Urinary bladder (tissue), 4 donors: ENCODE results near the gene KLHL11. TPM values are rescaled to one million over a fixed set of nuclear protein-coding genes. Genes with fewer than 3 reads are reported as not detected.
"Not testable (repeated sequence)": the region's sequence is repeated elsewhere in the genome, so short reads cannot be mapped to it uniquely, and the experiment has no call there.

Source experiments
- DNase-seq: peaks from one replicate; pipeline ENCODE4 v3.0.0-alpha.2; 2015; ENCODE audit errors: extremely low spot score
- H3K27ac ChIP-seq: one replicate; pipeline ENCODE4 v1.5.1; 2013; ENCODE audit warnings: low read depth, mild to moderate bottlenecking, moderate library complexity
- H3K36me3 ChIP-seq: one replicate; pipeline ENCODE4 v1.6.1; 2013; ENCODE audit warnings: mild to moderate bottlenecking, moderate library complexity; ENCODE audit not compliant: insufficient read depth
- H3K4me1 ChIP-seq: one replicate; pipeline ENCODE4 v1.6.1; 2013; ENCODE audit warnings: mild to moderate bottlenecking, moderate library complexity; ENCODE audit not compliant: insufficient read depth
- H3K4me3 ChIP-seq: one replicate; pipeline ENCODE4 v1.5.1; 2013; ENCODE audit warnings: low read depth, low read length
- WGBS: extraction: QIAGEN DNeasy Blood & Tissue Kit; methylation state at CpG from one replicate; pipeline ENCODE4 v1.1.7; 2013; 5-methylcytosine and 5-hydroxymethylcytosine counted together
- polyA plus RNA-seq: library from polyadenylated mRNA; stranded (reverse); fragments of 200-250 nt; gene quantifications from one replicate; pipeline ENCODE4 v1.2.3, GENCODE V29; 2013
- total RNA-seq: library from RNA; depleted of rRNA; stranded (reverse); fragments of >200 nt; gene quantifications from one replicate; pipeline ENCODE4 v1.2.3, GENCODE V29; 2014
- donor health status: healthy with polysubstance abuse.
- donor health status: healthy.

Gene KLHL11
- total and polyA plus RNA-seq, 2 donors: 3.8 to 35.0 TPM

- no peak for DNase-seq
- WGBS: 83% methylated on average over 7 of the region's 7 CpGs
- Histone ChIP-seq H3K4me1 (no peaks in the 10 kb centered on the region), H3K4me3 (no peak overlapping the region), H3K27ac (no peak overlapping the region), H3K36me3 (peaks cover 1% of the 10 kb centered on the region)
Observed at GRCh38 chr17:41870627-41871026, 5.4 kb upstream of the KLHL11 start.

- Histone ChIP-seq H3K36me3 (peaks cover 1% of the 10 kb centered on the region), H3K27ac (no peak overlapping the region), H3K4me3 (no peak overlapping the region), H3K4me1 (no peaks in the 10 kb centered on the region)
- no peak for DNase-seq
- WGBS: 79% methylated on average over 2 of the region's 2 CpGs
Observed at GRCh38 chr17:41870097-41870496, 4.9 kb upstream of the KLHL11 start.

- no peak for DNase-seq
- H3K27ac ChIP-seq: no peak overlapping the region
- H3K4me1 ChIP-seq: no peaks in the 10 kb centered on the region
- 71% methylated on average over 9 of the region's 9 CpGs for WGBS
- H3K36me3 ChIP-seq: peaks cover 1% of the 10 kb centered on the region
- H3K4me3 ChIP-seq: no peak overlapping the region
Observed at GRCh38 chr17:41869426-41869825, 4.2 kb upstream of the KLHL11 start.

- Histone ChIP-seq H3K4me3 (no peak overlapping the region), H3K36me3 (peaks cover 1% of the 10 kb centered on the region), H3K27ac (no peak overlapping the region), H3K4me1 (no peaks in the 10 kb centered on the region)
- 77% methylated on average over 3 of the region's 3 CpGs for WGBS
- no peak for DNase-seq
Observed at GRCh38 chr17:41868568-41868967, 3.3 kb upstream of the KLHL11 start.

- no peak overlapping the region for H3K27ac ChIP-seq
- H3K4me3 ChIP-seq: peak overlapping the region; percentile 87
- peak; percentile 23 for DNase-seq
- WGBS: under 1% methylated on average over 10 of the region's 10 CpGs
- peaks cover 2% of the 10 kb centered on the region for H3K4me1 ChIP-seq
- no peaks in the 10 kb centered on the region for H3K36me3 ChIP-seq
Observed at GRCh38 chr17:41865596-41865893, 322 bp upstream of the KLHL11 start.

GRCh38 chr17:41864498-41864835 lies 756 bp downstream of the KLHL11 start:
- H3K36me3 ChIP-seq: no peaks in the 10 kb centered on the region
- peaks cover 2% of the 10 kb centered on the region for H3K4me1 ChIP-seq
- peak overlapping the region; percentile 87 for H3K4me3 ChIP-seq
- no peak overlapping the region for H3K27ac ChIP-seq
- WGBS: under 1% methylated on average over 25 of the region's 25 CpGs
- no peak for DNase-seq

GRCh38 chr17:41863074-41863848 lies 2.0 kb downstream of the KLHL11 start:
- Histone ChIP-seq H3K4me1 (peaks cover 2% of the 10 kb centered on the region), H3K36me3 (no peaks in the 10 kb centered on the region), H3K4me3 (peak overlapping the region; percentile 87), H3K27ac (no peak overlapping the region)
- no peak for DNase-seq
- WGBS: 71% methylated on average over 18 of the region's 18 CpGs

- Histone ChIP-seq H3K4me3 (no peak overlapping the region), H3K36me3 (no peaks in the 10 kb centered on the region), H3K27ac (no peak overlapping the region), H3K4me1 (peaks cover 2% of the 10 kb centered on the region)
- WGBS: 72% methylated on average over 3 of the region's 3 CpGs
- DNase-seq: no peak
Observed at GRCh38 chr17:41860254-41860931, 4.8 kb downstream of the KLHL11 start.

- 97% methylated on average over 14 of the region's 14 CpGs for WGBS
- DNase-seq, H3K36me3 ChIP-seq, H3K4me3 ChIP-seq, H3K4me1 ChIP-seq, H3K27ac ChIP-seq: not testable (repeated sequence)
Observed at GRCh38 chr17:41851382-41851781, 13.8 kb downstream of the KLHL11 start.

- H3K4me3 ChIP-seq: no peak overlapping the region
- no peaks in the 10 kb centered on the region for H3K36me3 ChIP-seq
- H3K27ac ChIP-seq: no peak overlapping the region
- WGBS: 74% methylated on average over 4 of the region's 4 CpGs
- no peaks in the 10 kb centered on the region for H3K4me1 ChIP-seq
- no peak for DNase-seq
Observed at GRCh38 chr17:41849251-41849990, 15.8 kb downstream of the KLHL11 start.

GRCh38 chr17:41848788-41849187 lies 16.4 kb downstream of the KLHL11 start:
- H3K36me3 ChIP-seq: no peaks in the 10 kb centered on the region
- H3K27ac ChIP-seq: no peak overlapping the region
- no peaks in the 10 kb centered on the region for H3K4me1 ChIP-seq
- no peak for DNase-seq
- WGBS: 50% methylated on average over 4 of the region's 4 CpGs
- H3K4me3 ChIP-seq: no peak overlapping the region

GRCh38 chr17:41844971-41845370 lies 20.3 kb downstream of the KLHL11 start:
- no peak overlapping the region for H3K27ac ChIP-seq
- WGBS: 93% methylated on average over 6 of the region's 6 CpGs
- DNase-seq: no peak

GRCh38 chr17:41840781-41841180 lies 24.4 kb downstream of the KLHL11 start:
- not testable (repeated sequence) for H3K36me3 ChIP-seq, H3K4me1 ChIP-seq, H3K4me3 ChIP-seq, H3K27ac ChIP-seq, DNase-seq
- WGBS: 89% methylated on average over 6 of the region's 6 CpGs

More at GRCh38 chr17:41844971-41845370, 20.3 kb downstream of the KLHL11 start:
- H3K36me3 ChIP-seq: no peaks in the 10 kb centered on the region
- no peaks in the 10 kb centered on the region for H3K4me1 ChIP-seq
- H3K4me3 ChIP-seq: no peak overlapping the region

GRCh38 chr17:41839448-41839847 lies 25.8 kb downstream of the KLHL11 start:
- not testable (repeated sequence) for H3K4me1 ChIP-seq, H3K27ac ChIP-seq, H3K4me3 ChIP-seq, DNase-seq, H3K36me3 ChIP-seq
- 94% methylated on average over 2 of the region's 2 CpGs for WGBS
